Measurements from ENCODE around the gene ATF5. TPM values are rescaled to one million over a fixed set of nuclear protein-coding genes. Genes with fewer than 3 reads are reported as not detected.

The ATF5 gene
- total and polyA plus RNA-seq, 2 donors (not counting 1 experiment from before 2014, with no cell fraction given) = 7.4 to 7.9 TPM

DNA sequence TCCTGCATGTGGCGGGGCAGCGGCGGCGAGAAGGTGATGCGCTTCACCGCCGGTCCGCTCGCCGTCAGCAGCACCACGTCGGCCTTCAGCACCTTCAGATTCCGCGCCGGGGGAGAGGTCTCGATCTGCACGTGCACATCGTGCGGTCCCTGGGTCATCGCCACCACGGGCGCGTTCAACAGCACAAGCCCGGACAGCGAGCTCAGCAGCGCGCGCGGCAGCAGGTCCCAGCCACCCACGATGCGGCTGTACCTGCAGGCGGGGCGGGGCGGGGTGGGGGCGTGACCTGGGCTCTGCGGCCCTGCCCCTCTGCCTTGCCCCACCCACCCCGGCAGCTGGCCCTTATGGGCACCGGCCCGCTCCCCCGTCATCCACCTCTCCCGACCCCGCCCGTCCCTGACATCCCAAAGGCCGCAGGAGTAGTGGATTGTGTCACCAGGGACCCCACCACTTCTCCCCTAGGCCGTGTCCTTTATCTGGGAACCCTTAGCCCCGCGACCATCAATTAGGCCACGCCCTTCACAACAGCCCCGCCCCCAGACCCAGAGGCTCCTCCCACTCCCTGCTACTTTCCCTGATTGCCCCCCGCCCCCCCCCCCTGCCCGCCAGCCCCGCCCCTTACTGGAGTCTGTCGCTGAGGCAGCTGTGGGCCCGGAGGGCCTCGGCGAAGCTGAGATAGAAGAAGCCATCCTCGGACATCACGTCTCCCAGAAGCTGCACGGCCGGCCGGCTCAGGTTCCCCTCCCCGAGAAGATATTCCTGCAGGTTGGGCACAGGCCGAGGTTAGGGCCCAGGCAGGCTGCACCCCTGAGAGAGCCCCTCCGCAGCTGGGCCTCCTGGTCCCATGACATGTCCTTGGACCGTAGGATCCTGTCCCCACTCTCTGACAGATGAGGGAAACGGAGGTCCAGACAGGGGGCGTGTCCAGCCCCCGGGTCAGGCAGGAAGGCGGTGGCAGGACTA is 38.4 kb upstream of the ATF5 start:
- no peaks in the 10 kb centered on the region for H3K9me3 ChIP-seq (ENCODE audit: control insufficient read depth, insufficient read depth, low read depth, low read length)
- no peak for TF ChIP-seq CTCF (conservative IDR thresholded peaks at IDR 0.05 in 1 of 2, IDR thresholded peaks at IDR 0.05 in 1 of 2; ENCODE audit: low read depth in 1 of 2, low read length in 2 of 2)
- TF ChIP-seq EZH2 (IDR thresholded peaks at IDR 0.05; ENCODE audit: low read length, missing control alignments) = no peak
- peak overlapping the region; percentile 32 for H3K4me2 ChIP-seq (ENCODE audit: extremely low read depth, insufficient read depth, low read length)
- no peak overlapping the region for H3K9ac ChIP-seq (ENCODE audit: insufficient read depth, low read length)
- no peak overlapping the region for H2AFZ ChIP-seq (ENCODE audit: low read length)
- no peak overlapping the region for H3K27ac ChIP-seq (ENCODE audit: insufficient read depth, low read length)
- H4K20me1 ChIP-seq (ENCODE audit: control insufficient read depth, extremely low read depth, insufficient read depth, low read length) = no peaks in the 10 kb centered on the region
- H3K79me2 ChIP-seq (ENCODE audit: control insufficient read depth, insufficient read depth, low read length) = no peaks in the 10 kb centered on the region
- H3K4me1 ChIP-seq (ENCODE audit: control insufficient read depth, extremely low read depth, insufficient read depth, low read length) = peaks cover 3% of the 10 kb centered on the region
- H3K27me3 ChIP-seq (ENCODE audit: control insufficient read depth, insufficient read depth, low read length) = no peaks in the 10 kb centered on the region
- no peaks in the 10 kb centered on the region for H3K36me3 ChIP-seq (ENCODE audit: control insufficient read depth, insufficient read depth, low read length)
- H3K4me3 ChIP-seq (replicated peaks in 1 of 4; ENCODE audit: control extremely low read depth in 1 of 4, insufficient read depth in 1 of 4, low read depth in 3 of 4, low read length in 4 of 4) = no peak overlapping the region
- no peak for DNase-seq (ENCODE audit: low read depth in 2 of 2)

DNA sequence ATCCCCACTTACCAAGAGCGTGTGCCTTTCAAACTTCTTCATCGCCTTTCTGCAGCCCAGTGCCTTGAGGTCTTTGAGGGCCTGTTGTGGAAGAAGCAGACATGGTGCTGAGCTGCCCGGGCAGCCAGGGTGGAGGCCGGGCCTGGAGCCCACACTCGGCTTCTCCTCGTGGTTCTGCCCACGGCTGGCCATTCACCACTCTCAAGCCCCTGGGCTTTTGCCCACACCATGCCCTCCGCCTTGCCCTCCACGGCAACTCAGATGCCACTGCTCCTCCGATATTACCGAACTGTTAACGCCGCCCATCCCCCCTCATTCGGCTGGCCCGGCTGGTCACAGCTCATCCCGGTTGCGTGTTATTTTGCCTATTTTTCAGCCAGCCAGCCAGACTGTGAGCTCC is 37.6 kb upstream of the ATF5 start:
- Histone ChIP-seq H3K4me2 (ENCODE audit: extremely low read depth, insufficient read depth, low read length) (no peak overlapping the region), H3K4me1 (ENCODE audit: control insufficient read depth, extremely low read depth, insufficient read depth, low read length) (peaks cover 3% of the 10 kb centered on the region), H3K79me2 (ENCODE audit: control insufficient read depth, insufficient read depth, low read length) (no peaks in the 10 kb centered on the region), H2AFZ (ENCODE audit: low read length) (no peak overlapping the region), H3K27ac (ENCODE audit: insufficient read depth, low read length) (no peak overlapping the region), H3K9ac (ENCODE audit: insufficient read depth, low read length) (no peak overlapping the region), H3K27me3 (ENCODE audit: control insufficient read depth, insufficient read depth, low read length) (no peaks in the 10 kb centered on the region), H4K20me1 (ENCODE audit: control insufficient read depth, extremely low read depth, insufficient read depth, low read length) (no peaks in the 10 kb centered on the region), H3K36me3 (ENCODE audit: control insufficient read depth, insufficient read depth, low read length) (no peaks in the 10 kb centered on the region), H3K4me3 (replicated peaks in 1 of 4; ENCODE audit: control extremely low read depth in 1 of 4, insufficient read depth in 1 of 4, low read depth in 3 of 4, low read length in 4 of 4) (no peak overlapping the region), H3K9me3 (ENCODE audit: control insufficient read depth, insufficient read depth, low read depth, low read length) (no peaks in the 10 kb centered on the region)
- TF ChIP-seq EZH2 (IDR thresholded peaks at IDR 0.05; ENCODE audit: low read length, missing control alignments) = no peak
- TF ChIP-seq CTCF (conservative IDR thresholded peaks at IDR 0.05 in 1 of 2, IDR thresholded peaks at IDR 0.05 in 1 of 2; ENCODE audit: low read depth in 1 of 2, low read length in 2 of 2) = no peak
- DNase-seq (ENCODE audit: low read depth in 2 of 2) = no peak

DNA sequence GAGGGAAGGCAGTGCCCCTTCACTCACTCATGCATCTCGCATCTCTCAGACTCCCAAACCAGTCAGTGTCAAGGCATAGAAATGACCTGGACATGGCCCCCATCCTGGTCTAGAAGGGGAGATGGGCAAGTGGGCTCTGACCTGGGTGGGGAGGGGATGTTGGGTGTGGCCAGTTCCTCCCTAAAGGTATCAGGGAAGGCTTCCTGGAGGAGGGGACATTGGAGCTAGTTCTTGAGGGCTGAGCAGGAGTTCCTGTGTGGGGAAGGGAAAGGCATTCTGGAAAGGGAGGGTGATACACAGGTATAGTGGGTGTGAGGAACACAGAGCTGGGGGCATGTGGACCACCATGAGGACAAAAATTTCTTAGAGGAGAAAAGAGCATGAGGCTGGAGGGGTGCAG is 36.3 kb upstream of the ATF5 start:
- no peak overlapping the region for H3K4me3 ChIP-seq (replicated peaks in 1 of 4; ENCODE audit: control extremely low read depth in 1 of 4, insufficient read depth in 1 of 4, low read depth in 3 of 4, low read length in 4 of 4)
- no peak for TF ChIP-seq CTCF (conservative IDR thresholded peaks at IDR 0.05 in 1 of 2, IDR thresholded peaks at IDR 0.05 in 1 of 2; ENCODE audit: low read depth in 1 of 2, low read length in 2 of 2)
- no peak for TF ChIP-seq EZH2 (IDR thresholded peaks at IDR 0.05; ENCODE audit: low read length, missing control alignments)
- H2AFZ ChIP-seq (ENCODE audit: low read length) = no peak overlapping the region
- H3K4me2 ChIP-seq (ENCODE audit: extremely low read depth, insufficient read depth, low read length) = no peak overlapping the region
- no peaks in the 10 kb centered on the region for H3K79me2 ChIP-seq (ENCODE audit: control insufficient read depth, insufficient read depth, low read length)
- peaks cover 7% of the 10 kb centered on the region for H3K4me1 ChIP-seq (ENCODE audit: control insufficient read depth, extremely low read depth, insufficient read depth, low read length)
- no peak overlapping the region for H3K27ac ChIP-seq (ENCODE audit: insufficient read depth, low read length)
- no peak overlapping the region for H3K9ac ChIP-seq (ENCODE audit: insufficient read depth, low read length)
- H3K36me3 ChIP-seq (ENCODE audit: control insufficient read depth, insufficient read depth, low read length) = no peaks in the 10 kb centered on the region
- H3K27me3 ChIP-seq (ENCODE audit: control insufficient read depth, insufficient read depth, low read length) = no peaks in the 10 kb centered on the region
- no peak for DNase-seq (ENCODE audit: low read depth in 2 of 2)
- H4K20me1 ChIP-seq (ENCODE audit: control insufficient read depth, extremely low read depth, insufficient read depth, low read length) = no peaks in the 10 kb centered on the region
- no peaks in the 10 kb centered on the region for H3K9me3 ChIP-seq (ENCODE audit: control insufficient read depth, insufficient read depth, low read depth, low read length)

All from fibroblast of lung (primary cell).